Lower leg skin (tissue), 3 donors: ENCODE measurements around the gene RALGAPB.

Source experiments
- POLR2A ChIP-seq, 2 donors: fragments of 450-650 bp; IDR thresholded peaks; one replicate each; pipeline ENCODE4 v1.6.1; 2016 to 2017; ENCODE audit warnings: antibody characterized with exemption in 2 of 2, mild to moderate bottlenecking in 1 of 2, moderate library complexity in 1 of 2
- TF ChIP-seq, protein P1 (sequence below), 3 donors: fragments of 450-650 bp; IDR thresholded peaks; one replicate each; pipeline ENCODE4 v1.5.1; 2016; ENCODE audit warnings: antibody characterized with exemption in 3 of 3, mild to moderate bottlenecking in 3 of 3, moderate library complexity in 2 of 3

GRCh38 chr20:38583306-38583705 is 110.7 kb downstream of the RALGAPB start:
- TF ChIP-seq, protein P1, sequence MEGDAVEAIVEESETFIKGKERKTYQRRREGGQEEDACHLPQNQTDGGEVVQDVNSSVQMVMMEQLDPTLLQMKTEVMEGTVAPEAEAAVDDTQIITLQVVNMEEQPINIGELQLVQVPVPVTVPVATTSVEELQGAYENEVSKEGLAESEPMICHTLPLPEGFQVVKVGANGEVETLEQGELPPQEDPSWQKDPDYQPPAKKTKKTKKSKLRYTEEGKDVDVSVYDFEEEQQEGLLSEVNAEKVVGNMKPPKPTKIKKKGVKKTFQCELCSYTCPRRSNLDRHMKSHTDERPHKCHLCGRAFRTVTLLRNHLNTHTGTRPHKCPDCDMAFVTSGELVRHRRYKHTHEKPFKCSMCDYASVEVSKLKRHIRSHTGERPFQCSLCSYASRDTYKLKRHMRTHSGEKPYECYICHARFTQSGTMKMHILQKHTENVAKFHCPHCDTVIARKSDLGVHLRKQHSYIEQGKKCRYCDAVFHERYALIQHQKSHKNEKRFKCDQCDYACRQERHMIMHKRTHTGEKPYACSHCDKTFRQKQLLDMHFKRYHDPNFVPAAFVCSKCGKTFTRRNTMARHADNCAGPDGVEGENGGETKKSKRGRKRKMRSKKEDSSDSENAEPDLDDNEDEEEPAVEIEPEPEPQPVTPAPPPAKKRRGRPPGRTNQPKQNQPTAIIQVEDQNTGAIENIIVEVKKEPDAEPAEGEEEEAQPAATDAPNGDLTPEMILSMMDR (IDR thresholded peaks at IDR 0.05) = no peak
- no peak for TF ChIP-seq POLR2A (IDR thresholded peaks at IDR 0.05)
